ENCODE results near the gene CACNA1E.

The CACNA1E gene

GRCh38 chr1:181765451-181766026 is 282.2 kb downstream of the CACNA1E start:
- no peak overlapping the region for H3K27ac ChIP-seq
- no peak for TF ChIP-seq CTCF (conservative IDR thresholded peaks at IDR 0.05)

- TF ChIP-seq CTCF (conservative IDR thresholded peaks at IDR 0.05) = no peak
- H3K27ac ChIP-seq = no peak overlapping the region
These were observed 283.8 kb downstream of the CACNA1E start for GRCh38 chr1:181767001-181767708.

- no peak for TF ChIP-seq CTCF (conservative IDR thresholded peaks at IDR 0.05)
- no peak overlapping the region for H3K27ac ChIP-seq
These were observed 285.1 kb downstream of the CACNA1E start for GRCh38 chr1:181768211-181768929.

GRCh38 chr1:181768930-181769280 is 285.6 kb downstream of the CACNA1E start:
- no peak for TF ChIP-seq CTCF (conservative IDR thresholded peaks at IDR 0.05)

GRCh38 chr1:181769846-181770245 is 286.5 kb downstream of the CACNA1E start:
- H3K27ac ChIP-seq = no peak overlapping the region
- TF ChIP-seq CTCF (conservative IDR thresholded peaks at IDR 0.05) = no peak

More at GRCh38 chr1:181768930-181769280, 285.6 kb downstream of the CACNA1E start:
- H3K27ac ChIP-seq = no peak overlapping the region

GRCh38 chr1:181772714-181773113 is 289.4 kb downstream of the CACNA1E start:
- TF ChIP-seq CTCF (conservative IDR thresholded peaks at IDR 0.05) = no peak
- no peak overlapping the region for H3K27ac ChIP-seq

- no peak overlapping the region for H3K27ac ChIP-seq
- TF ChIP-seq CTCF (conservative IDR thresholded peaks at IDR 0.05) = no peak
These were observed 292.7 kb downstream of the CACNA1E start for GRCh38 chr1:181776044-181776443.

All from VCaP (cell line).